ENCODE results near the gene FAM229B. TPM values are rescaled to one million over a fixed set of nuclear protein-coding genes. Genes with fewer than 3 reads are reported as not detected.

FAM229B gene
- total and polyA plus RNA-seq, 2 of the 4 experiments (the other 2 are of a cell fraction): 8.6 to 25.6 TPM

GRCh38 chr6:112114577-112115223 is 27.3 kb downstream of the FAM229B start:
- H4K20me1 ChIP-seq (ENCODE audit: insufficient read depth, low read length): no peaks in the 10 kb centered on the region
- no peak overlapping the region for H4K8ac ChIP-seq (ENCODE audit: low read depth in 2 of 2, low read length in 2 of 2)
- no peak overlapping the region for H3K14ac ChIP-seq (replicated peaks; ENCODE audit: low read depth, low read length)
- no CpG with 5 or more reads among the region's 3 CpGs for WGBS, 2 experiments (ENCODE audit: extremely low coverage in 2 of 2, insufficient read length in 1 of 2)
- no peak overlapping the region for H2BK20ac ChIP-seq (ENCODE audit: low read depth, low read length)
- intact Hi-C loops (cut with micrococcal nuclease): loop anchor here (2.0 to 5.0 kb wide), 2 partner anchors 14 to 33 kb away; no protein-coding TSS in a partner anchor
- H4K5ac ChIP-seq (ENCODE audit: low read depth, low read length): no peak overlapping the region
- H2AK9ac ChIP-seq (replicated peaks; ENCODE audit: low read depth, low read length, poor library complexity): no peak overlapping the region
- H2AFZ ChIP-seq (replicated peaks; ENCODE audit: low read length, poor library complexity): no peak overlapping the region
- H2BK15ac ChIP-seq (ENCODE audit: low read depth, low read length): no peak overlapping the region
- no peaks in the 10 kb centered on the region for H3K79me1 ChIP-seq (ENCODE audit: low read depth in 1 of 2, low read length in 2 of 2)
- H3K4me1 ChIP-seq (ENCODE audit: control insufficient read depth, insufficient read depth, low read length): peaks cover 2% of the 10 kb centered on the region
- dilution Hi-C loops (cut with HindIII; ENCODE audit: low sequenced_read_pairs, unreplicated experiment): no loop called here
- ATAC-seq (ENCODE audit: low read depth): no peak
- BruUV-seq (replicated peaks): no TSS peak
- in situ Hi-C loops (cut with MboI; ENCODE audit: low sequenced_read_pairs): no loop called here
- CTCF ChIA-PET: no interaction called here
- H3K9ac ChIP-seq (ENCODE audit: low read depth, low read length): no peak overlapping the region
- POLR2A ChIA-PET (ENCODE audit: unreplicated experiment): no interaction called here
- H2BK5ac ChIP-seq (ENCODE audit: low read depth, low read length, poor library complexity, severe bottlenecking): no peak overlapping the region
- peaks cover 62% of the 10 kb centered on the region for H3K36me3 ChIP-seq (ENCODE audit: control insufficient read depth, insufficient read depth, low read length)
- H3K27me3 ChIP-seq (ENCODE audit: control insufficient read depth, insufficient read depth, low read length): no peaks in the 10 kb centered on the region
- TF ChIP-seq RAD21 (IDR thresholded peaks at IDR 0.05; ENCODE audit: low read length): no peak
- no peak for TF ChIP-seq USF2 (IDR thresholded peaks at IDR 0.05; ENCODE audit: low read depth, low read length)
- TF ChIP-seq RCOR1 (IDR thresholded peaks at IDR 0.05; ENCODE audit: insufficient replicate concordance, low read length): no peak
- TF ChIP-seq SMC3 (IDR thresholded peaks at IDR 0.05; ENCODE audit: low read depth, low read length): no peak
- no peak for TF ChIP-seq POLR2A (IDR thresholded peaks at IDR 0.05; ENCODE audit: low read depth, low read length)
- no peak for TF ChIP-seq CEBPB (IDR thresholded peaks at IDR 0.05; ENCODE audit: low read depth, low read length)
- no peak for TF ChIP-seq MXI1 (IDR thresholded peaks at IDR 0.05; ENCODE audit: borderline replicate concordance, low read depth, low read length)
- no peak for TF ChIP-seq NFE2L2 (IDR thresholded peaks at IDR 0.05; ENCODE audit: low read depth, low read length)
- TF ChIP-seq RFX5 (IDR thresholded peaks at IDR 0.05; ENCODE audit: low read depth, low read length): no peak
- no peak for TF ChIP-seq BHLHE40 (IDR thresholded peaks at IDR 0.05; ENCODE audit: low read depth, low read length)
- no peak for DNase-seq
- H3K4me2 ChIP-seq (ENCODE audit: low read depth, low read length): no peak overlapping the region
- H3K56ac ChIP-seq (ENCODE audit: extremely low read depth, insufficient read depth, low read length): no peak overlapping the region
- H3K18ac ChIP-seq (ENCODE audit: low read depth, low read length): no peak overlapping the region
- peaks cover 6% of the 10 kb centered on the region for H3K9me1 ChIP-seq (ENCODE audit: insufficient read depth, low read length)
- no peak overlapping the region for H3K4me3 ChIP-seq (ENCODE audit: insufficient read depth, low read depth, low read length)
- no peak overlapping the region for H4K91ac ChIP-seq (ENCODE audit: insufficient read depth, low read depth, low read length)
- no peak overlapping the region for H2AK5ac ChIP-seq (ENCODE audit: low read depth, low read length)
- no peak overlapping the region for H3K23ac ChIP-seq (ENCODE audit: low read depth, low read length)
- no peak overlapping the region for H3K27ac ChIP-seq (ENCODE audit: insufficient read depth, low read length)
- H3K4ac ChIP-seq (ENCODE audit: low read depth, low read length): no peak overlapping the region
- no peak overlapping the region for H2BK120ac ChIP-seq (ENCODE audit: low read depth, low read length)
- no peaks in the 10 kb centered on the region for H3K9me3 ChIP-seq (ENCODE audit: control insufficient read depth, insufficient read depth, low read length)

Data from IMR-90 (cell line).